HG03432 (cell line): ENCODE measurements around the gene TNS1.
"Not testable (repeated sequence)": the region's sequence is repeated elsewhere in the genome, so short reads cannot be mapped to it uniquely, and the experiment has no call there.

Experiments
- ATAC-seq: cut with Tn5 transposase; IDR thresholded peaks from one replicate; pipeline ENCODE4 v1.9.1; 2021; ENCODE audit warnings: mild to moderate bottlenecking, moderate library complexity; ENCODE audit not compliant: unreplicated experiment

The TNS1 gene

GRCh38 chr2:217822296-217823252, 180.2 kb downstream of the TNS1 start:
- ATAC-seq: no peak

- no peak for ATAC-seq
Measured at GRCh38 chr2:217821536-217822147, 181.2 kb downstream of the TNS1 start.

GRCh38 chr2:217820904-217821303, 181.9 kb downstream of the TNS1 start:
- ATAC-seq: no peak

- no peak for ATAC-seq
Measured at GRCh38 chr2:217820091-217820819, 182.5 kb downstream of the TNS1 start.

- no peak for ATAC-seq
Measured at GRCh38 chr2:217818293-217818850, 184.4 kb downstream of the TNS1 start.

- no peak for ATAC-seq
Measured at GRCh38 chr2:217817466-217818292, 185.1 kb downstream of the TNS1 start.

- no peak for ATAC-seq
Measured at GRCh38 chr2:217816396-217816869, 186.4 kb downstream of the TNS1 start.

- no peak for ATAC-seq
Measured at GRCh38 chr2:217813828-217814227, 189.0 kb downstream of the TNS1 start.

GRCh38 chr2:217812170-217812569, 190.6 kb downstream of the TNS1 start:
- no peak for ATAC-seq

- ATAC-seq: no peak
Measured at GRCh38 chr2:217810260-217810659, 192.5 kb downstream of the TNS1 start.

GRCh38 chr2:217809736-217810135, 193.1 kb downstream of the TNS1 start:
- ATAC-seq: no peak

GRCh38 chr2:217808967-217809366, 193.8 kb downstream of the TNS1 start:
- not testable (repeated sequence) for ATAC-seq

- no peak for ATAC-seq
Measured at GRCh38 chr2:217808326-217808725, 194.5 kb downstream of the TNS1 start.

GRCh38 chr2:217807753-217808152, 195.0 kb downstream of the TNS1 start:
- no peak for ATAC-seq

GRCh38 chr2:217807025-217807424, 195.8 kb downstream of the TNS1 start:
- no peak for ATAC-seq

GRCh38 chr2:217806482-217806765, 196.4 kb downstream of the TNS1 start:
- ATAC-seq: no peak

- ATAC-seq: no peak
Measured at GRCh38 chr2:217805668-217806481, 196.9 kb downstream of the TNS1 start.

- no peak for ATAC-seq
Measured at GRCh38 chr2:217804791-217805667, 197.8 kb downstream of the TNS1 start.

GRCh38 chr2:217804338-217804737, 198.5 kb downstream of the TNS1 start:
- no peak for ATAC-seq
